Colonic mucosa (tissue), 4 donors: ENCODE results near the gene MED26. TPM values are rescaled to one million over a fixed set of nuclear protein-coding genes. Genes with fewer than 3 reads are reported as not detected.
A peak's percentile ranks its signal among the peaks of the same experiment; 100 is the strongest.

Experiments used
- DNase-seq: peaks from one replicate; pipeline ENCODE4 v3.0.0-alpha.2; 2020
- H3K27ac ChIP-seq: fragments of 200-600 bp; one replicate; pipeline ENCODE4 v1.8.0; 2021
- H3K27me3 ChIP-seq: fragments of 200-600 bp; one replicate; pipeline ENCODE4 v1.8.0; 2021
- H3K36me3 ChIP-seq: fragments of 200-600 bp; one replicate; pipeline ENCODE4 v1.8.0; 2021
- H3K4me1 ChIP-seq: fragments of 200-600 bp; one replicate; pipeline ENCODE4 v1.8.0; 2021; ENCODE audit warnings: mild to moderate bottlenecking
- H3K4me3 ChIP-seq: fragments of 200-600 bp; one replicate; pipeline ENCODE4 v1.8.0; 2021
- H3K9ac ChIP-seq, 2 donors: one replicate each; pipeline ENCODE4 v1.7.0; 2013; ENCODE audit warnings: control low read depth in 2 of 2, low read depth in 2 of 2, low read length in 2 of 2
- H3K9me3 ChIP-seq: fragments of 200-600 bp; one replicate; pipeline ENCODE4 v1.8.0; 2021
- CTCF ChIP-seq: fragments of 200-600 bp; IDR thresholded peaks from one replicate; pipeline ENCODE4 v1.8.0; 2022; ENCODE audit warnings: antibody characterized with exemption, mild to moderate bottlenecking
- intact Hi-C: fragments of 100-400 bp; cut with DNase I; formaldehyde crosslinking; loops from one replicate; pipeline ENCODE4 v1.14.1; 2022
- total RNA-seq, 2 donors: library from RNA; stranded (reverse); fragmentation: NEBNext Ultra II Directional in 1 of 2; extraction: Animal tissue kit (Norgen Biotek cat#: 25700) in 1 of 2; gene quantifications; one replicate each; pipeline ENCODE4 v1.2.1, GENCODE V29; 2021
- donor health status: healthy.
- donor health status: DM: no; HTN: no; CAD: no.
- donor health status: DM: no; HTN: no; CAD: no.

The MED26 gene
- total RNA-seq, 2 donors from 2014 or later: 10.0 to 11.9 TPM

- Histone ChIP-seq H3K4me1 (no peaks in the 10 kb centered on the region), H3K27me3 (no peaks in the 10 kb centered on the region), H3K36me3 (no peaks in the 10 kb centered on the region), H3K9ac (peak overlapping the region; percentile 82 to 85), H3K27ac (peak overlapping the region; percentile 89), H3K4me3 (peak overlapping the region; percentile 98), H3K9me3 (no peaks in the 10 kb centered on the region)
- intact Hi-C loops: loop anchor here (5.0 kb wide), 1 partner anchor 57 kb away; the partner anchor contains the start of gene SLC35E1
- TF ChIP-seq CTCF: no peak
- DNase-seq: peak; percentile 77
These were observed 1.1 kb upstream of the MED26 start for GRCh38 chr19:16628984-16629691.

DNA sequence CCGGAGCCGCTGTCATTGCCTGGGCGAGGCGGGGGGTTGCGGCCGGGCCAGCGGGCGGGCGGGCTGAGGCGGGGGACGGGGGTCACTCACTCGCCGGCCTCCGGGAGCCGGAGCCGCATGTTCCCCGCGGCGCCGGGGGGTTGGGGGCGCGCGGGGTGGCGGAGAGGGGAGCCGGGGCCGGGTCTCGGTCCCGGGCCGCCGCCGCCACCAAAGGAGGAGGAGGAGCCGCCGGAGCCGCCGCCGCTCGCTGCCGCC is 149 bp downstream of the MED26 start:
- H3K27ac ChIP-seq: peak overlapping the region; percentile 46
- intact Hi-C loops: loop anchor here (5.0 kb wide), 1 partner anchor 56 kb away; the partner anchor contains the start of gene SLC35E1
- H3K9me3 ChIP-seq: no peaks in the 10 kb centered on the region
- no peaks in the 10 kb centered on the region for H3K27me3 ChIP-seq
- H3K9ac ChIP-seq: peak overlapping the region; percentile 94 to 97
- H3K4me3 ChIP-seq: peak overlapping the region; percentile 98
- TF ChIP-seq CTCF: no peak
- H3K4me1 ChIP-seq: no peaks in the 10 kb centered on the region
- H3K36me3 ChIP-seq: peaks cover under 1% of the 10 kb centered on the region
- no peak for DNase-seq

DNA sequence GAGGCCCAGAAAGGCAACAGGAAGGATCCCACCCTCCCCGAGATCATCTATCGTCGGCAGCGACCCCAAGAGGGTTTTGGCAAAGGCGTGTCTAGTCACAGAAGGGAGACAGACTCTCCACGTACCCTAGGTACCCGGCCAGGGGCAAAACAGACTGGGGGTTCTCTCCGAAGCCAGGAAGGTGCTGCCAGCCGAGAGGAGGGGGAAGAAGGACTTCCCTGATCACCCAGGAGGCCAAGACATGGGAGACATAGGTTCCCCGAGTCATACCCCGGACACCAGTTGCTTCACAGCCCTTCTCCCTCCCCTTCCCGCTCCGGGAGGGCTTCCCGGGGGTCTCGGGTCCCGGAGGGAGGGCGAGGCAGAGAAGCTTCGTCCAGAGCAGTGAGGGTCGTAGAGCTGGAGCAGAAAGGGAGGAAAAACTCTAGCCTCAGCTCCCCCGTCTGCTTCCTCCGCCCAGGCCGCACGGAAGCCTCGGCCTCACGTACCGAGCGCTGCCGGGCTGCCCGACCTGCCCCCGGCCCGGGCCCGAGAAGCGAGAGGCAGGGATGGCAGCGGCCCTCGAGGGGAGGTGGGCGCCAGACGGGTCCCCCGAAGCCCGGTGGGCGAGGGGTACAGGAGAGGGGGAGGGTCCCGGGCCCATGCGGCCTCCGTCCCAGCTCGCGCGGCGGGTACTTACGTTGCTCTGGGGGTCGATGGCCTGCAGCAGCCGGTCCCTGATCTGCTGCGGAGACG is 644 bp downstream of the MED26 start:
- no peaks in the 10 kb centered on the region for H3K4me1 ChIP-seq
- H3K27ac ChIP-seq: peak overlapping the region; percentile 46
- DNase-seq: peak; percentile 26
- no peaks in the 10 kb centered on the region for H3K27me3 ChIP-seq
- H3K9me3 ChIP-seq: no peaks in the 10 kb centered on the region
- H3K36me3 ChIP-seq: peaks cover 3% of the 10 kb centered on the region
- no peak for TF ChIP-seq CTCF
- peak overlapping the region; percentile 94 to 97 for H3K9ac ChIP-seq
- intact Hi-C loops: loop anchor here (5.0 kb wide), 1 partner anchor 55 kb away; the partner anchor contains the start of gene SLC35E1
- peak overlapping the region; percentile 98 for H3K4me3 ChIP-seq

GRCh38 chr19:16626796-16627192 is 1.2 kb downstream of the MED26 start:
- no peaks in the 10 kb centered on the region for H3K9me3 ChIP-seq
- no peaks in the 10 kb centered on the region for H3K27me3 ChIP-seq
- peak overlapping the region; percentile 94 to 97 for H3K9ac ChIP-seq
- H3K4me3 ChIP-seq: peak overlapping the region; percentile 98
- TF ChIP-seq CTCF: no peak
- H3K27ac ChIP-seq: peak overlapping the region; percentile 46
- H3K36me3 ChIP-seq: peaks cover 3% of the 10 kb centered on the region
- intact Hi-C loops: loop anchor here (5.0 kb wide), 1 partner anchor 54 kb away; the partner anchor contains the start of gene SLC35E1
- H3K4me1 ChIP-seq: no peaks in the 10 kb centered on the region
- DNase-seq: no peak

GRCh38 chr19:16625163-16625958 is 2.6 kb downstream of the MED26 start:
- Histone ChIP-seq H3K4me1 (no peaks in the 10 kb centered on the region), H3K9me3 (no peaks in the 10 kb centered on the region), H3K9ac (no peak overlapping the region), H3K36me3 (peaks cover 3% of the 10 kb centered on the region), H3K27me3 (no peaks in the 10 kb centered on the region), H3K4me3 (no peak overlapping the region), H3K27ac (no peak overlapping the region)
- intact Hi-C loops: loop anchor here (5.0 kb wide), 1 partner anchor 53 kb away; the partner anchor contains the start of gene SLC35E1
- TF ChIP-seq CTCF: no peak
- no peak for DNase-seq
